CD4-positive, alpha-beta T cell (primary cell): ENCODE data around the gene TAF4B. TPM values are rescaled to one million over a fixed set of nuclear protein-coding genes. Genes with fewer than 3 reads are reported as not detected.

Experiments used
- ATAC-seq: fragments of 200-7000 bp; cut with Tn5 transposase; one replicate; pipeline ENCODE4 v1.10.0; 2022; ENCODE audit warnings: mild to moderate bottlenecking; ENCODE audit not compliant: poor library complexity
- CTCF ChIA-PET: fragments of 350-600 bp; sonication (Branson Sonifier 250); formaldehyde crosslinking; loops from one replicate; lab custom pipeline; 2021; ENCODE audit warnings: antibody characterized with exemption, inconsistent platforms; lab: Charles Lee
- POLR2A ChIA-PET: fragments of 350-600 bp; sonication (Branson Sonifier 250); formaldehyde crosslinking; loops from one replicate; lab custom pipeline; 2021; ENCODE audit warnings: antibody characterized with exemption, inconsistent platforms; lab: Charles Lee
- DNase-seq, 14 experiments: peaks; one replicate each; pipeline ENCODE4 v3.0.0-alpha.2; 2013 to 2020; ENCODE audit warnings: mixed read lengths in 2 of 14
- H3K27ac ChIP-seq, 2 donors: one replicate each; pipeline versions ENCODE4 v1.5.1 to v1.7.0; 2013; ENCODE audit warnings: low read length in 2 of 2, low read depth in 1 of 2, mild to moderate bottlenecking in 1 of 2
- H3K27me3 ChIP-seq, 2 experiments: 1 replicate in 1 of 2; 2 replicates in 1 of 2; pipeline versions ENCODE4 v1.6.1 to v1.7.0; 2013; ENCODE audit warnings: low read length in 2 of 2, control low read depth in 1 of 2, mild to moderate bottlenecking in 1 of 2, moderate library complexity in 1 of 2; ENCODE audit not compliant: insufficient read depth in 2 of 2, control insufficient read depth in 1 of 2
- H3K36me3 ChIP-seq: one replicate; pipeline ENCODE4 v1.6.1; 2013; ENCODE audit warnings: low read length, control low read depth; ENCODE audit not compliant: insufficient read depth
- H3K4me1 ChIP-seq: one replicate; pipeline ENCODE4 v1.6.1; 2013; ENCODE audit warnings: low read length, control low read depth; ENCODE audit not compliant: insufficient read depth
- H3K4me3 ChIP-seq: one replicate; pipeline ENCODE4 v1.5.1; 2013; ENCODE audit warnings: mild to moderate bottlenecking, low read length, moderate library complexity
- H3K9me3 ChIP-seq, 2 experiments: 1 replicate in 1 of 2; 2 replicates in 1 of 2; pipeline versions ENCODE4 v1.6.1 to v1.7.0; 2013; ENCODE audit warnings: low read length in 2 of 2, mild to moderate bottlenecking in 2 of 2, control low read depth in 1 of 2, moderate library complexity in 1 of 2; ENCODE audit not compliant: control insufficient read depth in 1 of 2, insufficient read depth in 1 of 2
- H3K27ac Mint-ChIP-seq: one replicate; pipeline ENCODE4 v1.8.0; 2020; ENCODE audit warnings: mixed read lengths
- H3K27me3 Mint-ChIP-seq: one replicate; pipeline ENCODE4 v1.8.0; 2021; ENCODE audit warnings: mixed read lengths
- H3K36me3 Mint-ChIP-seq: one replicate; pipeline ENCODE4 v1.8.0; 2021; ENCODE audit warnings: low read depth, mixed read lengths
- H3K4me1 Mint-ChIP-seq: one replicate; pipeline ENCODE4 v1.8.0; 2021; ENCODE audit warnings: low read depth, mixed read lengths
- H3K4me3 Mint-ChIP-seq: one replicate; pipeline ENCODE4 v1.8.0; 2020; ENCODE audit warnings: mild to moderate bottlenecking, mixed read lengths
- H3K9me3 Mint-ChIP-seq: one replicate; pipeline ENCODE4 v1.8.0; 2020; ENCODE audit warnings: mixed read lengths
- intact Hi-C, 2 experiments: fragments of 100-400 bp; cut with DNase I in 1 of 2; cut with micrococcal nuclease in 1 of 2; formaldehyde crosslinking; loops; one replicate each; pipeline versions ENCODE4 v1.15.1 to v1.9.0; 2023 to 2025; cut with DNase I, micrococcal nuclease
- total RNA-seq, 174 experiments: library from RNA in 2 of 174; stranded (reverse) in 2 of 174; gene quantifications; one replicate each; pipeline ENCODE4 v1.2.3 and lab custom pipeline; 2021 to 2026
- TF ChIP-seq, protein P1 (sequence below): fragments of 200-600 bp; IDR thresholded peaks from one replicate; pipeline ENCODE4 v1.8.0; 2022; ENCODE audit warnings: antibody characterized with exemption, mild to moderate bottlenecking

TAF4B gene
- total RNA-seq, 2 experiments from 2014 or later, result 13.7 to 14.1 TPM

DNA sequence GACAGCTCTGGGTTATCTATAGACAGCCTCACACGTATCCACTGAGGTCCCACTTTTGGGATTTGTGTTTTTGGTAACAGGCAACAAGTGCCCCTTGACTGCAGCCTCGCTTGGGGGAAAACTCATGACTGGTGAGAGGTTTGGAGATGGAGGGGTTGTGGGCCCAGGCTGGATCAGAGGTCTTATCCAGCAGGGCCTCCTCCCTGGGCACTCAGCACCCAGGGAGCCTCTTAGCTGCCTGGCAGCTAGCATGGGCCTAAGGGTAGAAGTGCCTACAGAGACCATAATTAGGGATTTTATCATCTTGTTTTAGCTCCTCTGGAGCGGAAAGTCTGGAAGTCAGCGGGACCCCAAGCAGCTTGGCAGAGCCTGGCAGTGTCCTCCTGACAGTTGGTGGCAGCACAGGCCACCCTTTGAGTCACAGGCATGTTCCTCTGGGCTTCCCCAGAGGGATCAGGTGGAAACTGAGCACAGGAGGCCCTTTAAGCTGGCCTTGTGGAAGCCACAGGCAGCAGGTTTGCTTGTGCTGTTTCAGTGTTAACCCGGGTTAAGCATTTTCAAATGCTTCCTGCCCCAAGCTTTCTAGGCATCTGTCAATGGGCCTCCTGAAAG, 179.1 kb downstream of the TAF4B start:
- no peaks in the 10 kb centered on the region for H3K9me3 Mint-ChIP-seq
- ChIA-PET CTCF (no interaction called here), POLR2A (no interaction called here)

GRCh38 chr18:26406324-26406723, 180.1 kb downstream of the TAF4B start:
- H3K9me3 ChIP-seq, result no peaks in the 10 kb centered on the region
- POLR2A ChIA-PET, result no interaction called here

More for the DNA sequence above, 179.1 kb downstream of the TAF4B start:
- Mint-ChIP-seq H3K27ac (no peak overlapping the region), H3K4me3 (no peak overlapping the region), H3K27me3 (no peaks in the 10 kb centered on the region), H3K4me1 (no peaks in the 10 kb centered on the region), H3K36me3 (no peaks in the 10 kb centered on the region)
- DNase-seq, result no peak
- TF ChIP-seq, protein P1, sequence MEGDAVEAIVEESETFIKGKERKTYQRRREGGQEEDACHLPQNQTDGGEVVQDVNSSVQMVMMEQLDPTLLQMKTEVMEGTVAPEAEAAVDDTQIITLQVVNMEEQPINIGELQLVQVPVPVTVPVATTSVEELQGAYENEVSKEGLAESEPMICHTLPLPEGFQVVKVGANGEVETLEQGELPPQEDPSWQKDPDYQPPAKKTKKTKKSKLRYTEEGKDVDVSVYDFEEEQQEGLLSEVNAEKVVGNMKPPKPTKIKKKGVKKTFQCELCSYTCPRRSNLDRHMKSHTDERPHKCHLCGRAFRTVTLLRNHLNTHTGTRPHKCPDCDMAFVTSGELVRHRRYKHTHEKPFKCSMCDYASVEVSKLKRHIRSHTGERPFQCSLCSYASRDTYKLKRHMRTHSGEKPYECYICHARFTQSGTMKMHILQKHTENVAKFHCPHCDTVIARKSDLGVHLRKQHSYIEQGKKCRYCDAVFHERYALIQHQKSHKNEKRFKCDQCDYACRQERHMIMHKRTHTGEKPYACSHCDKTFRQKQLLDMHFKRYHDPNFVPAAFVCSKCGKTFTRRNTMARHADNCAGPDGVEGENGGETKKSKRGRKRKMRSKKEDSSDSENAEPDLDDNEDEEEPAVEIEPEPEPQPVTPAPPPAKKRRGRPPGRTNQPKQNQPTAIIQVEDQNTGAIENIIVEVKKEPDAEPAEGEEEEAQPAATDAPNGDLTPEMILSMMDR, result no peak
- Histone ChIP-seq H3K27ac (no peak overlapping the region), H3K4me1 (no peaks in the 10 kb centered on the region), H3K27me3 (no peaks in the 10 kb centered on the region), H3K36me3 (no peaks in the 10 kb centered on the region), H3K4me3 (no peak overlapping the region), H3K9me3 (no peaks in the 10 kb centered on the region)
- ATAC-seq, result no peak
- intact Hi-C loops, result no loop called here

DNA sequence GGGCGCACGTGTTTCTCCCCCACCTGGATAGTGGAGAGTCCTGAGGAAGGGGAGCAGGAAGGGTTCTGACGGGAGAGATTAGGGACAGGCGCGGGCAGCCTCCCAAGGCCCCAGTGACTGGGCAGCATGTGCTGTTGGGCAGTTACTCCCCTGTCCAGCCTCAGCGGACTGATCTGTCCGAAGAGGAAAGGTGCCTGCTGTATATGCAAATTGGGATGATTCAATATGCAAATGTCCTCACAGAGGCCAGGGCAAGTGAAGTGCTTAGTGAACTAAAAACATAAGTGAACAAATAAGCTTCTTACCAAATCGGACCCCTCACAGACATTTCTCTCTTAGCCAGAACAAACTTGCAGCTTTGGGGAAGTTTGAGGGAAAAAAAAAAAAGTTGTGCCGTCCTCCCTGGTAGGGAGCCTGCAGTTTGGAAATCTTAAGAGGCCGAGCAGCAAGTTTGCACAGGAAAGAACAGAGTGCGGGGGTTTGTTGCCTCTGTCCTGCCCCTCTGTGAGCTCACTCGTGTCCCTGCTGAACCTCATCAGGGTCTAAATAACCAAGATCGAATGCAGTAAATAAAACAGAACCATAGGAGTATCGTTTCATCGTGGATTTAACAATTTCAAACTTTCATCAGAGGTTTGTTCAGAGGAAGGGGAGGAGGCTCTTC, 180.7 kb downstream of the TAF4B start:
- Histone ChIP-seq H3K4me3 (no peak overlapping the region), H3K9me3 (no peaks in the 10 kb centered on the region), H3K4me1 (no peaks in the 10 kb centered on the region), H3K36me3 (no peaks in the 10 kb centered on the region), H3K27me3 (no peaks in the 10 kb centered on the region), H3K27ac (no peak overlapping the region)
- POLR2A ChIA-PET, result no interaction called here
- CTCF ChIA-PET, result interaction anchor here (1.0 kb wide), 1 partner anchor 15 kb away, joined by 4 read pairs; no protein-coding TSS in a partner anchor
- no peaks in the 10 kb centered on the region for H3K36me3 Mint-ChIP-seq
- intact Hi-C loops, result no loop called here
- H3K4me3 Mint-ChIP-seq, result no peak overlapping the region
- DNase-seq (no peak), ATAC-seq (no peak)
- no peaks in the 10 kb centered on the region for H3K27me3 Mint-ChIP-seq
- no peak overlapping the region for H3K27ac Mint-ChIP-seq
- TF ChIP-seq, protein P1, result no peak
- H3K4me1 Mint-ChIP-seq, result no peaks in the 10 kb centered on the region
- H3K9me3 Mint-ChIP-seq, result no peaks in the 10 kb centered on the region

More at GRCh38 chr18:26406324-26406723, 180.1 kb downstream of the TAF4B start:
- H3K27ac Mint-ChIP-seq, result no peak overlapping the region
- H3K9me3 Mint-ChIP-seq, result no peaks in the 10 kb centered on the region
- ATAC-seq (no peak), DNase-seq (no peak)
- H3K36me3 Mint-ChIP-seq, result no peaks in the 10 kb centered on the region
- TF ChIP-seq, protein P1, result no peak
- Histone ChIP-seq H3K4me3 (no peak overlapping the region), H3K27me3 (no peaks in the 10 kb centered on the region), H3K36me3 (no peaks in the 10 kb centered on the region), H3K4me1 (no peaks in the 10 kb centered on the region), H3K27ac (no peak overlapping the region)
- H3K4me1 Mint-ChIP-seq, result no peaks in the 10 kb centered on the region
- intact Hi-C loops, result no loop called here
- no peaks in the 10 kb centered on the region for H3K27me3 Mint-ChIP-seq
- no peak overlapping the region for H3K4me3 Mint-ChIP-seq
- CTCF ChIA-PET, result interaction anchor here (1.0 kb wide), 1 partner anchor 15 kb away, joined by 4 read pairs; no protein-coding TSS in a partner anchor
